SK-MEL-5 (cell line): ENCODE data around the gene CENPK. TPM values are rescaled to one million over a fixed set of nuclear protein-coding genes. Genes with fewer than 3 reads are reported as not detected.

Source experiments
- DNase-seq: peaks from one replicate; pipeline ENCODE4 v3.0.0-alpha.2; 2016; ENCODE audit warnings: low read depth, low spot score
- in situ Hi-C: cut with HindIII; loops from 2 replicates; pipeline ENCODE4 v1.10.0; 2016; ENCODE audit warnings: low sequenced_read_pairs, high pct_unique_total_duplicates, low pct_unique_long_range_greater_than_20kb
- small RNA-seq, 2 experiments: library from RNA; depleted of rRNA; stranded (forward); fragments of <200 nt; gene quantifications; one replicate each; pipeline ENCODE3, GENCODE V24; 2014
- total RNA-seq: library from RNA; depleted of rRNA; stranded (reverse); fragments of >200 nt; shearing (Covaris generic); gene quantifications from 2 replicates; pipeline ENCODE4 v1.2.3, GENCODE V29; 2014; rRNA removed

The CENPK gene
- total RNA-seq, 1 experiment from 2014 or later: 28.2 TPM

- in situ Hi-C loops: loop anchor here (25.0 kb wide), 2 partner anchors 366 to 666 kb away; no protein-coding TSS in a partner anchor
- no peak for DNase-seq
Observed at GRCh38 chr5:65478336-65478735, 84.6 kb downstream of the CENPK start.

GRCh38 chr5:65475895-65476294 is 87.1 kb downstream of the CENPK start:
- DNase-seq: no peak

DNA sequence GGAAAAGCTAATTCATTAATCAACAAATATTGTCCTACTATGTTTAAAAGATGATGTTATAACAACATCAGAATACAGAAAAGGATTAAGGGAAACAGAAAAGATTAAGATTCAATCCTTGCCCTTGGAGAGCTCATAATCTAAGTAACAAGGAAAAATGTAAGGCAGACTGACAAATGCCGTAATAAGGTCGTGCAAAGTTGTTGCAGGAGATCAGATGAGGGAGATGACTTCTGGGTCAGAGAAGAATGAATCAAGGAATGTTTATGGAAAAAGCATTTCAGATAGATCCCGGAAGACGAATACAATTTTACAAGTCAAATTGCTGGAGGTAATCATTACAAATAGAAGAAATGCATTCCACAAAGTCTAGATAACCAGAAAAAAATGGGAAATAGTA is 87.6 kb downstream of the CENPK start:
- in situ Hi-C loops: loop anchor here (25.0 kb wide), 2 partner anchors 363 to 663 kb away; no protein-coding TSS in a partner anchor

More at GRCh38 chr5:65475895-65476294, 87.1 kb downstream of the CENPK start:
- in situ Hi-C loops: loop anchor here (25.0 kb wide), 2 partner anchors 364 to 664 kb away; no protein-coding TSS in a partner anchor

DNA sequence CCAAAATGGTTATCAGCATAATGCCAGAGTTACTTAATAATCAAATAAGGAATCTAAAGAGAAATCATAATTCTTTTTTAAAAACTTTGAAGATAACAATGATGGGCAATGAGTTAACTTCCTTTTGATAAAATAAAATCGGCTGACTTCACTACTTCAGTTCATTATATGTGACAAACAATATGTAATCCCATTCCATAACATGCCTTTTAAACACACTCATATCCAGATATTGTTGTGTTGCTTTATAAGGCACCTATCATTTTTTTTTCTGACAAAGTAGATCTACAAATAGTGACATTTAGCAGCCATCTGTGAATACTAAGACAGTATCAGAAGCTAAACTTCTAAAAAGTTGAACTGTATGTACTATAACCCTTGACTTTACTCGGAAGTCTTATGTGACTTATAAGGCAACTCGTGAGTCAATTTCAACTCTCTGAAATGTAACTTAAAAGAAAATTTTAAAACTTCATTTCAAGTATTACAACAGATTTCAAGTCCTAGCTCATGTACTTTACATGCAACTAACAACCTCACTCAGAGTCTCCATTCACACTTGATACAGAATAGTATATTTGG is 88.7 kb downstream of the CENPK start:
- in situ Hi-C loops: no loop called here
- no peak for DNase-seq

More for the DNA sequence above, 87.6 kb downstream of the CENPK start:
- DNase-seq: no peak

DNA sequence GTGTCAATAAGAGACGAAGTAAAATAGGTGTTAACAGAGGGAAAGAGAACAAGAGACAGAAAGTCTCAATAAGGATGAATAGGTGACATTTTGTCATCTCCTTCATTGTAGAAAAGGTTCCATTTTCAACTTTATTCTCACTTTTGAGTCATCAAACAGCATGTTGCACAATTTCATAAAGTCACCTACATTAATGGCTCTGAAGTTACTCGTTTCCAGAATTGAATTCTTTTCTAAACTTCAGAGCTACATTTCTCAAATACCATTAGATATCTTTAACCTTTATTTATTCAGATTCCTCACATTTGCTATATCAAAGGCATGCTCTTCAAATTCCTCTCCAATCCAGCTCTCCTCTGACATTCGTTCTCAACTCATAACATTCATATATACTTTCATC is 94.3 kb downstream of the CENPK start:
- no peak for DNase-seq

More for the DNA sequence above, 94.3 kb downstream of the CENPK start:
- in situ Hi-C loops: no loop called here

Small RNA genes lying within 50 kb of the gene (small RNA-seq; reads per million reads assigned to genes)
- gene RNU6-540P: 0 reads per million in 2 experiments

Other genes with a start within 250 kb of the CENPK start
- gene ADAMTS6, start 81.2 kb downstream of the CENPK start, total RNA-seq: 4.3 and 4.5 TPM in 2 replicates
- 33.2 and 38.4 TPM in 2 replicates for gene PPWD1, start 128 bp upstream of the CENPK start, total RNA-seq
- 16.5 and 19.7 TPM in 2 replicates for gene TRIM23, start 61.2 kb upstream of the CENPK start, total RNA-seq
- gene SHLD3, start 61.9 kb upstream of the CENPK start, total RNA-seq: 5.3 TPM in 2 replicates
- gene TRAPPC13, start 61.9 kb upstream of the CENPK start, total RNA-seq: 31.6 and 33.9 TPM in 2 replicates
- 11.1 and 12.0 TPM in 2 replicates for gene SGTB, start 158.9 kb upstream of the CENPK start, total RNA-seq
- 31.0 and 31.4 TPM in 2 replicates for gene NLN, start 159.0 kb upstream of the CENPK start, total RNA-seq